ENCODE results near the gene PIM3.

Gene PIM3

DNA sequence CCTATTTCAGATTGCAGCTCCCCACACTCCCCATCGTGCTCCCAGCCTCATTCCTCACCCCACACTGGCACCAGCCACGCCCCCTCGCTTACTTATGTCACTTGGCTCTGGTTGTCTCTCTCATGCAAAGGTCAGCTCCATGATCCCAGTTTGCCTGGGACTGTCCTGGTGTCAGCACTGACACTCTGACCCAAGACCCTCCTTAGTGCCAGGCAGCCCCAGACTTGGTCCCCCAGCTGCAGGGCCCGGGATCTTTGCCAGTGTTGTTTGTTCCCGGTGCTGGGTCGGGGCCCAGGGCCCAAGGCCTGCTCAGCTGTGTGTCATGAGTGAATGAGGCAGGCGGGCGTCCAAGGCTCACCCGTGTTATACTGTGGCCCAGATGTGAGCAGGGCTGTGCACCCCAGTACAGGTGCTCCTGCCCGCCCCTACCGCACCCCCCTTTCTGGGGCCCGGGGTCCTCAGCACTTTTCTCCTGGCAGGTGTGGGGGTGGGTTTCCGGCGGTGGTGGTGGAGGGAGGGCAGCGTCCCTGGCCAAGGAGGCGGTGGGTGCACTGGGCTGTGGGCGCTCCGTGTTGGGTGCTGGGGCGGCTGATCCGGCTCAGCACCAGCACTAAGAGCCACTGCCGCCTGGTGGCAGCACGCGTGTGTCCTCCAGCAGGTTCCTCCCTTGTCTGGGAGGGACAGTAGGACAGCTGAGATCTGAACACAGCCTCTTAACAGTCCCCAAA lies 32.5 kb downstream of the PIM3 start:
- H3K27ac Mint-ChIP-seq: no peak overlapping the region
- no peaks in the 10 kb centered on the region for H3K27me3 Mint-ChIP-seq
- H3K9me3 Mint-ChIP-seq (ENCODE audit: low read depth): peaks cover 12% of the 10 kb centered on the region
- H3K4me3 Mint-ChIP-seq: no peak overlapping the region
- peaks cover 9% of the 10 kb centered on the region for H3K36me3 Mint-ChIP-seq
- H3K4me1 Mint-ChIP-seq (ENCODE audit: low read depth): peaks cover 10% of the 10 kb centered on the region

DNA sequence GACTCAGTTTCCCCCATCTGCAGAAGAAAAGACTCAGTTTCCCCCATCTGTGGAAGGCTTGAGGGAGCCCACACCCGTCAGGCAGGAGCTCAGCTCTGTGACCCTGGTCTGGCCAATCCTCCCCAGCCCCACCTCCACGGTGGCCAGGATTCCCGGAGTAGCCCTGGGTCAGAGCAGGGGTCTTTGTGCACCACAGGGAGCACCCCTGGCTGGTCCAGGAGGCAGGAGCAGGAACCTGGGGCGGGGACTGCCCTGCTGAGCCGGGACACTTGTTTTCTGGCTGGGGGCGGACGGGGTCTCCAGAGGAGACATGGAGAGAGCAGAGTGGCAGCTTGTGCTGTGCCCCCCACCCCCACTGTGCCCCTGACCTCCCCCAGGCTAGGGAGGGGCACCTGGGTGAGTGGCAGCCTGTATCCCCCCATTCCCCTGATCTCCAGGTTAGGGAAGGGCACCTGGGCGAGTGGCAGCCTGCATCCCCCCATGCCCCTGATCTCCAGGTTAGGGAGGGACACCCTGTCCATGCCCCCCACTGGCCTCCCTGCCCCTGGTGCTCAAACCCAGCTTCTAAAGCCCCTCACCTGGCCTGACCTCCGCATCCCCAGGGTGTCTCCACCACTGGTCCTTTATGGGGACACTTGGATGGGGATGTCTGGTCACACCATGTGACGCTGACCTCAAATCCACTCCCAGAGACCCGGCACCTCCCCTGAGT lies 33.2 kb downstream of the PIM3 start:
- Mint-ChIP-seq H3K36me3 (peaks cover 9% of the 10 kb centered on the region), H3K9me3 (ENCODE audit: low read depth) (peaks cover 12% of the 10 kb centered on the region), H3K27ac (no peak overlapping the region), H3K27me3 (peaks cover 3% of the 10 kb centered on the region), H3K4me3 (no peak overlapping the region), H3K4me1 (ENCODE audit: low read depth) (peaks cover 15% of the 10 kb centered on the region)

DNA sequence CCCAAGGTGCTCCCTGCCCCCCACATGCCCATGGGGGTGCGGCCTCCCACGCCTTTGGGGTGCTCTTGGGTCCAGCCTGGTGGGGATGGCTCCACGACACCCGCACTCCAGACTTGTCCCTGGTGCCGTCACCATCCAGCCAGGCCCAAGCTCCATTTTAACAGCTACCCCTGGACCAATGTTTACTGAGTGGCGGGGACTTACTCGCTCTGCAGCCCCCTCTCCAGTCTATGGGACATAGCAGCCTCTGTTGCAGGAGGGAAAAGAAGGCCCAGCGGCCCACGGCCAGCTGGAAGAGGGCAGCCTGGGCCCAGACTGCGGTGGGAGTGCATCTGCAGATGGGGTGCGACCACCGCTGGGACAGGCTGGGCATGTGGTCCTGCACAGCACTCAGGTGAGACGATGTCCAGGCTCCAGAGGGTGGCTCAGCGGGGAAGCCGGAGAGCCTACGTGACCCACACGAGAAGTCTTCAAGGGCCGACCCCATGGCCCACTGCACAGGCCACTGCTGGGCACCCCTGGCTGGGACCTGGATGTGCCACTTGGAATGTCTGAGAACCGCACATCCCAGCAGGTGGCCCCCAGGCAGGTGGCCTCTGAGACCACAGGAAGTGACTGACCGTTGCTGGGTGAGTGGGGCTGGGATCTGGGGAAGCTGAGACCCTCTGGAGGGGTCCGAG lies 33.9 kb downstream of the PIM3 start:
- no peak overlapping the region for H3K4me3 Mint-ChIP-seq
- H3K36me3 Mint-ChIP-seq: peaks cover 9% of the 10 kb centered on the region
- peaks cover 12% of the 10 kb centered on the region for H3K9me3 Mint-ChIP-seq (ENCODE audit: low read depth)
- peaks cover 3% of the 10 kb centered on the region for H3K27me3 Mint-ChIP-seq
- peaks cover 19% of the 10 kb centered on the region for H3K4me1 Mint-ChIP-seq (ENCODE audit: low read depth)
- H3K27ac Mint-ChIP-seq: no peak overlapping the region

DNA sequence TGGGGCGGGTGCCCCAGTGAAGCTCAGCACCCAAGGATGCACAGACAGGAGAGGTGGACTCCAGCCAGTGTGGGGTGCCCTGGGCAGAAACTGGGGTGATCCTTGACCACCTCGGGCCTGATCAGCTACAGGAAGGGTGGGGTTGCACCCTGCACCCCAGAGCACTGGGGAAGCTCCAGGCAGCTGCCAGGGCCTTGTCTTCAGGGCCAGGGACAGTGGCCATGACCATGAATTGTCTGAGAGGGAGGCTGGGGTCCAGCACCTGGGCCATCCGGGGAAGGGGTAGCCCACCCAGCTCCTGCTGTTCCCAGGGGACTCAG lies 34.4 kb downstream of the PIM3 start:
- no peak overlapping the region for H3K4me3 Mint-ChIP-seq
- peak overlapping the region; percentile 75 for H3K27ac Mint-ChIP-seq
- peaks cover 19% of the 10 kb centered on the region for H3K4me1 Mint-ChIP-seq (ENCODE audit: low read depth)
- H3K36me3 Mint-ChIP-seq: peaks cover 9% of the 10 kb centered on the region
- peaks cover 3% of the 10 kb centered on the region for H3K27me3 Mint-ChIP-seq
- H3K9me3 Mint-ChIP-seq (ENCODE audit: low read depth): peaks cover 12% of the 10 kb centered on the region

DNA sequence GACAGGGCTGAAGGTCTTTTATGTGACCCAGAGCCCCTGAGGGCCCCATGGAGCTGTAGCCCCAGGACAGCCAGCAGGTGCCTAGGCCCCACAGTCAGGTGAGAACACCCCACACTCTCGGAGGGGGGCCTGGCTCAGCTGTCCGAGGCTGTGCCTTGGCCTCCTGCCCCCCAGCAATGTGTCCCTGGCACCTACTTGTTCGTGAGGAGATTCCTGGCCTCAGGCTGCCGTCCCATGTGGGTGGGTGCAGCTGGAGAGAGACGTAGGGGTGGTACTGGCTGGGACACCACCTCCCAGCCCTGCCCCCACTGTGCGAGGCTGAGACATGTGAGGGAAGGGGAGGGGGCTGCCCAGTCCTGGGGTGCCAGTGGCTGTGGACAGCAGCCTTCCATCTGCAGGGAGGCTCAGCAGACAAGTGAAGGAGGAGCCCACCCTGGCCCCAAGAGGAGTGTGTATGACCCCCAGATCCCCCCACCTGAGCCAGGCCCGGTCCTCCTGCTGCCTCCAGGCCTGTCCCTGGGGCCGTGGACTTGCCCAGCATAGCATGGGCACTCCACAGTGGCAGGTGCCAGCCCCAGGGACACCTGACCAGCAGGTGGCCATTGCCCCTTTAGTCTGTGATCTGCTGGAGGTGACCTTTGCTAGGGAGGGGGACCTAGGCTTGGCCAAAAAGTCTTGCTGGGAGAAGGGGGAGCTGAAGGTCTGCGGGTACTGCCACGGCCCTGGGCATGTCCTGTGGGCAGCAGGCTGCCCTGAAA lies 35.0 kb downstream of the PIM3 start:
- H3K27me3 Mint-ChIP-seq: peaks cover 3% of the 10 kb centered on the region
- peaks cover 9% of the 10 kb centered on the region for H3K36me3 Mint-ChIP-seq
- peaks cover 12% of the 10 kb centered on the region for H3K9me3 Mint-ChIP-seq (ENCODE audit: low read depth)
- H3K4me1 Mint-ChIP-seq (ENCODE audit: low read depth): peaks cover 19% of the 10 kb centered on the region
- no peak overlapping the region for H3K4me3 Mint-ChIP-seq
- no peak overlapping the region for H3K27ac Mint-ChIP-seq

DNA sequence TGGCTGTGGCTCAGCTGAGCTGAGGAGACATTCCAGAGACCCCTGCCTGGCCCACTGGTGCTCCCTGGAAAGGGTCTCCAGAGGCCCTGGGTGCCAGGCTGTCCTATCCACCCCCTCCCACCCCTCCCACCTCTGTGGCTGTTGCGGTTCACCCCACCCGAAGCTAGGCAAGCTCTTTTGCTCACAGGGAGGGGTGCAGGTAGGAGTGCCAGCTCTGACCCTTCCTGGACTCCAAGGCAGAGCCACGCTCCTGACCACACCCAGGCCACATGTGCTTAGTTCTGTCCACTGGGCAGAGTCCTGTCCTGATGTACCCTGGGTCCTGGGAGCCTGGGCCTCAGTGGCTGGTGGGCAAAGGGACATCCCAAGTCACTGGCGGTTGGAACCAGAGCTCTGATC lies 35.5 kb downstream of the PIM3 start:
- H3K9me3 Mint-ChIP-seq (ENCODE audit: low read depth): peaks cover 8% of the 10 kb centered on the region
- H3K27ac Mint-ChIP-seq: no peak overlapping the region
- H3K27me3 Mint-ChIP-seq: peaks cover 3% of the 10 kb centered on the region
- peaks cover 6% of the 10 kb centered on the region for H3K36me3 Mint-ChIP-seq
- H3K4me1 Mint-ChIP-seq (ENCODE audit: low read depth): peaks cover 19% of the 10 kb centered on the region
- no peak overlapping the region for H3K4me3 Mint-ChIP-seq

DNA sequence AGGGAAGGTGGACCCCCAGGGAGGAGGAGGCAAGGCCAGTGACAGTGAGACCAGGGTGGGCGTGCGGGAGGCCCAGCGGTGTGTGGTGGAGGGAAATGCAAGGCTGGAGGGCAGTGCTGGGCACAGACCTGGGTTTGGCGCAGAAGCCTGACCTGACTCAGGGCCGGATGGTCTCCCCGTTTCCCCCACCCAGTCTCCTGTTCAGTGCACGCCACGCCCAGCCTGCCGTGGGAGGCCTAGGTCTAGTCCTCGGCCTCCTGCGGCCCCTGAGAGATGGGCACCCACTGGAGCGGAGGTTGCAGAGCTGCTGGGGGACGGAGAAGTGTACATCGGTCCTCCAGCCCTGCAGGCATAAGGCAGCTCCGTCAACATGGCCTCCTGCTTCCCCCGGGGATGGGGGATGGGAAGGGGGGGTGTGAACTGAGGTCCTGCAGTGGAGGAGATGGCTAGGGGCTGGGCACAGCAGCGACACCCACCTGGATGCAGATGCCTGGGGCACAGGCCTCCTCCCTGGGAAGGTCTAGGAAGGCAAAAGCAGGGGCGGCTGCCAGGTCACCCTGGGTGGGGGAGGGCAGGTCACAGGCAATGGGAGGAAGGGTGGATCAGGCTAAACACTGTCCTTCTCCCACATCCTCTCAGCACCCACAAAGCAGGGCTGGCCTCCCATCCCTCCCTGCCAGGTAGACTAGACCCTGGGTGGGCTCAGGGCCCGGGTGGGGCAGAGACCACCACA lies 36.1 kb downstream of the PIM3 start:
- H3K9me3 Mint-ChIP-seq (ENCODE audit: low read depth): peaks cover 2% of the 10 kb centered on the region
- peaks cover 18% of the 10 kb centered on the region for H3K4me1 Mint-ChIP-seq (ENCODE audit: low read depth)
- H3K4me3 Mint-ChIP-seq: no peak overlapping the region
- H3K36me3 Mint-ChIP-seq: peaks cover 3% of the 10 kb centered on the region
- peaks cover 3% of the 10 kb centered on the region for H3K27me3 Mint-ChIP-seq
- H3K27ac Mint-ChIP-seq: no peak overlapping the region

DNA sequence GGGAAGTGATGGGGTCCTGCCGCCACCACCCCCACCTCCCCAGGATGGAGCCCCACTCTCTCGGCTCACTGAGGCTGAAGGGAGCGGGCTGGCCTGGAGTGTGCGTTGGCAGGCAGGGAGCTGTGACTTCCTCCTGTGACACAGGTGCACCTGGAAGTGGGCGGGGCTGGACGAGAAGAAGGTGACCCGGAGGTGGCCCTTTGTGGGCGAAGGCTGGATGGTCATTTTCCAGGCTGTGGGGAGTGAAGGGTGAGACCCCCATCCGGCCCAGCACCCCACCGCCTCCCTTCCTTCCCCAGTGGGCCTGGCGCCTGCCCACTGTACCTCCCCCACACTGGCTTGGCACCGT lies 36.7 kb downstream of the PIM3 start:
- Mint-ChIP-seq H3K4me1 (ENCODE audit: low read depth) (peaks cover 16% of the 10 kb centered on the region), H3K36me3 (no peaks in the 10 kb centered on the region), H3K9me3 (ENCODE audit: low read depth) (no peaks in the 10 kb centered on the region), H3K4me3 (no peak overlapping the region), H3K27ac (no peak overlapping the region), H3K27me3 (peaks cover 3% of the 10 kb centered on the region)

DNA sequence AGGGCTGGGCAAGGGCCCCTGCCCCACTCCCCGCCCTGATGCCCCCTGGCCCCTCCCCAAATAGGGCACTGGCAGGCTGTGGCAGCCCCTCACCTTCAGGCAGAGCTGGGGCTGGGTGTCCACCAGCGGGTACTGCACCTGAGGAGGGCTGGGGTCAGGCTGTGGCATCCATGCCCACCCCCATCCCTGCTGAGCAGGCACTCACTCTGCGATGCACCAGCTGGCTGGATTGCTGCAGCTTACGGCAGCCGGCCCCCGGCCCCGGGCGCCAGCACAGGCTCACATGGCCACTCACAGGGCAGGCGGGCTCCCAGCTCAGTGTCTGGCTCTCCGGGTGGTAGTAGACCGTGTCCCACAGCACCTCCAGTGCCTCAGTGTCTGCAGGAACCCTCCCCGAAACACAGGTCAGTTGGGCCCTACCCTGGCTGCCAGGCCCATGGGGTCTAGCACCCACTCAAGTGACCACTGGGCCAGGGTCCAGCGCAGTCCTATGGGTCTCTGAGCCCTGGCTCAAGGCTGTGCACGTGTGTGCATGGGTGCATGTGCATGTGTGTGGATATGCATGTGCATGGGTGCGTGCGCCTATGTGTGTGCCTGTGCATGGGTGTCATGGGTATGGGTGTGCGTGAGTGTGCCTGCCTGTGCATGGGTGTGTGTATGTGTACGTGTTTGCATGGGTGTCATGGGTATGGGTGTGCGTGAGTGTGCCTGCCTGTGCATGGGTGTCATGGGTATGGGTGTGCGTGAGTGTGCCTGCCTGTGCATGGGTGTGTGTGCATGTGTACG lies 37.6 kb downstream of the PIM3 start:
- H3K27ac Mint-ChIP-seq: no peak overlapping the region

DNA sequence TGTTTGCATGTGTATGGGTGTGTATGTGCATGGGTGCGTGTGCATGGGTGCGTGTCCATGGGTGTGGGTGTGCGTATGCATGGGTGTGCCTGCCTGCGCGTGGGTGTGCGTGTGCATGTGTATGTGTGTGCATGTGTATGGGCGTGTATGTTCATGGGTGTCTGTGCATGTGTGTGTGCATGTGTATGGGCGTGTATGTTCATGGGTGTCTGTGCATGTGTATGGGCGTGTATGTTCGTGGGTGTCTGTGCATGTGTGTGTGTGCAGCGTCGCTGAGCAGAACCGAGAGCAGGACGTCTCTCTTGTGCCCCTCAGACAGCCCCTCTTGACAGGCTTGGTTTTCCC lies 38.1 kb downstream of the PIM3 start:
- peaks cover 3% of the 10 kb centered on the region for H3K27me3 Mint-ChIP-seq
- no peaks in the 10 kb centered on the region for H3K9me3 Mint-ChIP-seq (ENCODE audit: low read depth)
- no peak overlapping the region for H3K27ac Mint-ChIP-seq
- H3K4me3 Mint-ChIP-seq: no peak overlapping the region
- peaks cover 9% of the 10 kb centered on the region for H3K4me1 Mint-ChIP-seq (ENCODE audit: low read depth)
- H3K36me3 Mint-ChIP-seq: no peaks in the 10 kb centered on the region

More for the DNA sequence above, 37.6 kb downstream of the PIM3 start:
- Mint-ChIP-seq H3K36me3 (no peaks in the 10 kb centered on the region), H3K27me3 (peaks cover 3% of the 10 kb centered on the region), H3K9me3 (ENCODE audit: low read depth) (no peaks in the 10 kb centered on the region), H3K4me3 (peak overlapping the region; percentile 25), H3K4me1 (ENCODE audit: low read depth) (peaks cover 13% of the 10 kb centered on the region)

DNA sequence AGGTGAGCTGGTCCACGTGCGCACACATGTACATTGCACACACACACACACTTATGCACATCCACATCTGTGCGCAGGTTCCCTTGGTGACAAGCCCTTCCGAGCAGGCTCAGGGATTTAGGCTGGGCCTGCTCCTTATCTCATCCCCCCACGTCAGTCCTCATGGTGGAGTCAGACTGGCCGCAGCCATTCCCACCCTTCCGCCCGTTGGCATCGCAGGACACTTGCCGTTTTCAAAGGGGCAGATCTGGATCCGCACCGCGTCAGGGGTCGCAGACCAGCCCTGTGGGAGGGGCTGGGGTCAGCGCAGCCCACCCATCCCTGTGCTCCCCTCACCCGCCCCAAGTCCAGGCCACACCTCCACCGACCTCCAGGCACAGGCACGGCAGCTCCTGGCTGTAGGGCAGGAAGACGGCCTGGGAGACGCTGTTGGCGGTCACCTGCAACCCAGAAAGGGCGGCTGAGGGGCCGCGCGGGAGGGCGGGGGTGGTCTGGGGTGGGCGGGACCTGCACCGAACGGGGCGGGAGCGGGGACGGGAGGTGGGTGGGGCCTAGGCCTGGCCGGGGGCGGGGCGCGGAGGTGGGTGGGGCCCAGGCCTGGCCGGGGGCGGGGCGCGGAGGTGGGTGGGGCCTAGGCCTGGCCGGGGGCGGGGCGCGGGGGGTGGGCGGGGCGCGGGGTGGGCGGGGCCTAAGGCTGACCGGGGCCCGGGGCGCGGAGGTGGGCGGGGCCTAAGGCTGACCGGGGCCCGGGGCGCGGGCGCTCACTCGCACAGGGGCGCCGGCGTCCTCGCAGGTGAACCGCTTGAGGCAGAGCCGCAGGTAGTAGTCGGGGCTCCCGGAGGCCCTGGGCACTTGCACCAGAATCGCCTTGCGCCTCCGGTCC lies 38.7 kb downstream of the PIM3 start:
- no peak overlapping the region for H3K27ac Mint-ChIP-seq
- peaks cover 9% of the 10 kb centered on the region for H3K4me1 Mint-ChIP-seq (ENCODE audit: low read depth)
- H3K36me3 Mint-ChIP-seq: no peaks in the 10 kb centered on the region
- peak overlapping the region; percentile 30 for H3K4me3 Mint-ChIP-seq
- H3K9me3 Mint-ChIP-seq (ENCODE audit: low read depth): no peaks in the 10 kb centered on the region
- H3K27me3 Mint-ChIP-seq: peaks cover 3% of the 10 kb centered on the region

DNA sequence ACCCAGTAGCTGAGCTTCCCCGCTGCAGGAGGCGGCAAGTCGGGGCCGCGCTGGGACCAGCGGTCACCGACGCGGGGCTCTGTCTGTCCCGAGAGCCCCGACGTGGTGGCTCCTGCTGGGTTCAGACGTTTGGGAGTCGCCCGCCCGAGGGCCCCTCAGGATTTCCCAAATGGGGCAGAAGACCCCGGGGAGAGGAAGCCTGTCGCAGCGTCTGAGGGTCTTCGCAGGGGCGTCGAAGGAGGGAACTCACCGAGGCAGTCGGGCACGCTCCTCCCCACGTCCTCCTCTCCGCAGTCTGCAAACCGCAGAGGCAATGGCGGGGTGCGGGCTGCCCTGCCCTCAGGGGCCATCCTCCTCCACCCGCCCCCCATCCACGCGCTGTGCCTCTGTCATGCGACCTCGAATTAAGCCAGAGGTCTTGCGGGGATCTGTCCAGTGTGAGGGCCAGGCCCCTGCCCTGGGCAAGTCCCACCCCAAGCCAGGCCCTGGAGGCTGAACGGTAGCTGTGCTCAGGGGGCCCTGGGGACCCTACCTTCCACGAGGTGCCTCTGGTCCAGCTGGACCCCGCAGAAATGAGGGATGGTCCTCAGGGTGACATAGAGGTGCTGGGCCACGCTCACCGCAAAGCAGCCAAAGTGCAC lies 39.5 kb downstream of the PIM3 start:
- H3K4me3 Mint-ChIP-seq: no peak overlapping the region
- H3K4me1 Mint-ChIP-seq (ENCODE audit: low read depth): peaks cover 9% of the 10 kb centered on the region
- no peak overlapping the region for H3K27ac Mint-ChIP-seq
- H3K9me3 Mint-ChIP-seq (ENCODE audit: low read depth): no peaks in the 10 kb centered on the region
- peaks cover 3% of the 10 kb centered on the region for H3K27me3 Mint-ChIP-seq
- no peaks in the 10 kb centered on the region for H3K36me3 Mint-ChIP-seq

Data from activated naive CD8-positive, alpha-beta T cell (primary cell).